ENCODE measurements around the gene ADCY6.

ADCY6 gene

GRCh38 chr12:48788854-48789775 is at the start of gene ADCY6:
TSS of gene ADCY6 (minus strand) at chr12:48789089. CDS start at chr12:48783434, 5,655 bp downstream.
- no peak for DNase-seq

GRCh38 chr12:48838048-48838447 is 49.2 kb upstream of the ADCY6 start:
- DNase-seq: no peak

GRCh38 chr12:48832321-48833060 is 43.6 kb upstream of the ADCY6 start:
- no peak for DNase-seq

DNA sequence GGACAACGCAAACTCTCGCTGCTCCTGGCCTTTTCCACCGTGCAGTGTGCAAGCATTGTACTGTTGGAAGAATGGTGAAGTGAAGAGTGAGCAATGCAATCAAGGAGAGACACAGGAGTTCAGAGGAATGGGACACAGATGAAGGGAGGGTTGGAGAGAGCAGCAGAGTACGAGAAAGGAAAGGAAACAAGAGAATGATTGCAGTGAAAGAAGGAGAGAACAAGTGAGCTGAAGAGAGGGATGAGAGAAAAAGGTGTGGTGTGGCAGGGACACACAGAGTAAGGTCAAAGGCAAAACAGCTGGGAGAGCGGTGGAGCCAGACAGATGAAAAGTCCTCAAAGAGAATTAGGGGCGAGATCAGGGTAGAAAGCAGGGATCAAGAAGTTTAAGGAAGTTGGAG is 42.4 kb upstream of the ADCY6 start:
- DNase-seq: no peak

- no peak for DNase-seq
Measured at GRCh38 chr12:48828841-48829575, 40.1 kb upstream of the ADCY6 start.

DNA sequence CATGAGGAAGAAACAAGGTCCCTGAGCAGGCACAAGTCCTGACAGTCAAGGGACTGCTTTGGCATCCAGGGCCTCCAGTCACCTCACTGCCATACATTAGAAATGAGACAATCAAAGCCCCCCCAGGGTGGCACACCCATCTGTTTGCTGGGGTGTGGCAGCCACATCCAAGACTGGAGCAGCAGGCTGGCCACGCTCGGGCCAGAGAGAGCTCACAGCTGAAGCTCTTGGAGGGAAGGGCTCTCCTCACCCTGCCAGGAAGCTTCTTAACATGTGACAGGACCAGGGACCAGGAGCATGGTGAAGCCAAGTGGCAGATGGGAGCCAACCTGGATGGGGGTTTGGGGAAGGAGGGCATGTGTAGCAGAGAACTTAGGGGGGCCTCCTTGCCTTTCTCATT is 39.4 kb upstream of the ADCY6 start:
- DNase-seq: no peak

GRCh38 chr12:48827513-48828096 is 38.7 kb upstream of the ADCY6 start:
- no peak for DNase-seq

- no peak for DNase-seq
Measured at GRCh38 chr12:48827026-48827425, 38.1 kb upstream of the ADCY6 start.

GRCh38 chr12:48826209-48826855 is 37.4 kb upstream of the ADCY6 start:
- DNase-seq: no peak

- no peak for DNase-seq
Measured at GRCh38 chr12:48824905-48825304, 36.0 kb upstream of the ADCY6 start.

GRCh38 chr12:48824112-48824511 is 35.2 kb upstream of the ADCY6 start:
- no peak for DNase-seq

- DNase-seq: no peak
Measured at GRCh38 chr12:48823281-48823680, 34.4 kb upstream of the ADCY6 start.

GRCh38 chr12:48822711-48823110 is 33.8 kb upstream of the ADCY6 start:
- no peak for DNase-seq

DNA sequence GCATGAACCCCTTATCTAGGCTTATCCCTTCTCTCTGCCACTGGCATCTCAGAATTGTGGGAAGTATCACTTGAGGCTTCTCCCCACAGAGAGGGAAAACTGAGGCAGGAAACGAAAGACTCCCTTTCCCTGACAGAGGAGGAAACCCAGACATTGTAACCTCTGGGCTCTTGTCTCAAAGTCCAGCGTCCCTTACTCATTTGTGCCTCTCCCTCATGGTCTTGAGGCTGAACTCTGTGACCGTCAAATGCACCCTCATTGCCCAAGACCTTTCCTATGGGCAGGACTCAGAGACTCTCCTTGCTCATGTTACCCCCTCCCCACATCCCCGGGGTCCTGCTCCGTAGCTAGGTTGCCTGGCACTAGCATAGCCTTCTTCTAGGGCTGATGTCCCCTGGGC is 33.2 kb upstream of the ADCY6 start:
- no peak for DNase-seq

DNA sequence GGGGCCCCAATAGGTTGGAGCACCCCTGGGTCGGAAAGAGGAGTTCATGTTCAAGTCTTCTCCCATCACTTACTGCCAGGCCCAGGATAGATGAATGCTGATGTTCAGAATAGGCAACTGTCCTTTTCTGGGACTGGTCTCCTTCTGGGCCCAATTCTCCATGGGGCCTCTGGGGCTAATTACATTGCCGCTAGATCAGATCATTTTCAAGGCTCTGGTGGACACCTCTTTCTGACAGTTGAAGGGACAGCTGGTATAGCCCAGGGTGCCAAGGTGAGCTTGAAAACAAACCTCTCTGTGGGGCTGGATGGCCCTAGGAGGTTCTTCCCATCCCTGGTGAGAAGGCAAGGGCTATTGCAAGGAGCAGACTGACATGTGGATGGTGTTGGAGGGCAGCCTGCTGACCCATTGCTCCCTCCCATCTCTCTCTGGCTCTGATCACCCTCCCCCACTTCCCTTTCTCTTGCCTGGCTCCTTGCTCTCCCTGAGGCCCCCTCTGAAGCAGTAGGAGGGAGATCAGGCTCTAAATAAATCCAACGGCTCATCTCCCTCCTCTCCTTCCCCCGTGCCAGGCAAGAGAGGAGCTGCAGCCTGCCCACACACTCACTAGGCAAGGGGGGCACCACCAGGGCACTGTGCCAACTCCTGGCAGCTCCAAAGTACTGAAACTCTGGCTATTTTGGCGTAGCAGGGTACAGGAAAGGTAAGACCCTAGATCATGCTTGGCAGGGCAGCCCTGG is 31.3 kb upstream of the ADCY6 start:
- DNase-seq: no peak

DNA sequence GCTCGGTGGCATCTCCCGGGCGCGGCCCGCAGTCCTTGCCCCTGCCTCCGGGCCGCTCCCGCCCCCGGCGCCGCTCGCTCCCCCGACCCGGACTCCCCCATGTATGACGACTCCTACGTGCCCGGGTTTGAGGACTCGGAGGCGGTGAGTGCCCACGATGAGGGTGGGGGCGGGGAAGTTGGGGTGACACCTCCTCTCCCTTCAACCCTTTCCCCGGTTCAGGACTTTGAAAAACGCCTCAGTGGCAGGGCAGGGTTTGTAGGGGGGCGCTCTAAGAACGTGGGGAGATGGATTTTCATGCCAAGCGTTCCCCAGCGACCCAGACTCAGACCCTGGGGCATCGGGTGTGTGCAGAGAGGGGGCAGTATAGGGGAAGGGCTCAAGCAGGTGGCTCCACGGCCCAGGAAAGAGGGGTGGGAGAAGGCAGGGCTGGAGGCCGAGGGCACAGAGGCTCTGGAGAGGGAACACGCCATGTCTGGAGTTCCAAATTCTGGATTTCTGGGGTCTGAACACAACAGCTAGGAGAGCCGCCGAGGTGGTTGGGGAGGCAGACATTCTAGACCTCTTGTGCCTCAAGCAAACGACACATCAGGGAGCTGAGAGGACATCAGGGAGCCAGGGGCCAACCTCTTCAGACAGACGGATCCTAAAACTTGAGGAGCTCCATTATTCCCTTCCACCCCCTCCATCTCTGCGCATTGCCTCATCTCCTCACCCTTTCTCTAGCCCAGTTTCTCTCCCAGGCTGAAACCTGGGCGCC is 30.1 kb upstream of the ADCY6 start:
- no peak for DNase-seq

DNA sequence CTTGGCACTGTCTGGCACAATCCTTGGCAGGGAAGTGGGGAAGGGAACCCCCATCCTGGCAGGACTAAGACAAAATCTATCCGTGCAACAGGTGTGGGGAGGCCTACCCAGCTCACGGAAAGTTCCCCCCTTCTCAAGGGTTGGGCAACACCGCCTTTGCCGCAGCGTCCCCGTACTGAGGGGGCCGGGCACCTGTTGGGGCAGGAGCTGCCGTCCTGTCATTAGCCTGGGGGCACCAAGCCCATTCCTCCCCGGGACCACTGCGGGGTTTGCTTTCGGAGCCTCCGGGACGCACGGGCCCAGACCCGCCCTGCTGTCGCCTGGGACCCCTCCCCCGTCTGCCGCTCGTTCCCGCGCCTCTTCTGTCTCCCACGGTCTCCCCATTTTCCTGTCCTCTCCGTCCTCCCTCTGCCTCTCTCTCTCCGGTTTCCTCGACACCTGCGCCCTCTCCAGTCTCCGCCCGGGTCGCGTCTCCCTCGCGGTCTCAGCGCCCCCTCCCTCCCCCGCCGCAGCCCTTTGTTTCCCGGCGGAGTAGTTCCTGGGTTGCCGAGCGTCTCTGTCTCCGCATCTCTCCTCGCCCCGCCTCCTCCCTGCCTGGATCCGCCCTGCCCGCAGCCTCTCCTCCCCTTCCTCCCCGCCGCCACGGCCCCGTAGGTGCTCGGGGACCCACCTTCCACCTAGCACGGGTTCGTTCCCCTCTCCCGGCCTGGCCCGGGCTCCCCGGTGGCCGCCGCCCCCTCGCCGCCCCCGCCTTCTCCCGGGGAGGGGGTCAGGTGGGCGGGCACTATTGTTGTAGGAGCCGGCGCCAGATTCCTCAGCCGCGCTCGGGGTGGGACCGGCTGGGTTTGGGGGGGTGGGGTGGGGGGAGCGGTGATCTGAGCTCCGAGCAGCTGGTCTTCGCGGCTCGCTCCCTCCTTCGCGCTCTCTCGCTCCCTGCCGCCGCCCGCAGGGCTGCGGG is 29.3 kb upstream of the ADCY6 start, which contains the start of gene CACNB3:
Gene CACNB3 (plus strand): TSS at position 624 of the 958 bp plus-strand sequence. CDS start 434 bp downstream, outside the sequence.
- peak; percentile 41 for DNase-seq

GRCh38 chr12:48816143-48816854 is 27.4 kb upstream of the ADCY6 start:
- DNase-seq: peak; percentile 28
